HCEC 1CT (cell line): ENCODE measurements around the gene CCDC12.

Source experiments
- DNase-seq: peaks from one replicate; pipeline ENCODE4 v3.0.0-alpha.2; 2017

The CCDC12 gene

GRCh38 chr3:46935168-46935858 lies 41.2 kb downstream of the CCDC12 start:
- peak; percentile 95 for DNase-seq

GRCh38 chr3:46934498-46935167 lies 41.9 kb downstream of the CCDC12 start:
- DNase-seq = no peak

DNA sequence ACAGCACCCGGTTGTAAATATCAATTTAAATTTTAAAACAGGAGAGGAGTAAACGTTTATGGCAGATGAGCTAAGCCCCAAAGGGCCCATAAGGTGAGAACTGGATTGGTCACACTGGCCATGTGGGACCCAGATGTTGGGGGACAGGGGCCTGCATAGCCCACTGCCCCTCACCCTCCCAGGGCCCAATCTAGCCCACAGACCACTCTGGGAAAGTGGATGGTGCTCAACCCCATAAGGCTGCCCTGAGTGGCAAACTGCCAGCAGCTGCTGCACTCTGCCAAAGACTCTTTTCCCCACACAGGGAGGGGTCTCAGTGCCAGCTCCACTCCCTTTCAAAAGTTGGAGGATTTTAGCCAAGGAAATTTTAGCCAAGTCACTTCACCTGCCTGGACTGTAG lies 42.5 kb downstream of the CCDC12 start:
- no peak for DNase-seq

- DNase-seq = no peak
Observed at GRCh38 chr3:46933261-46933660, 43.3 kb downstream of the CCDC12 start.

DNA sequence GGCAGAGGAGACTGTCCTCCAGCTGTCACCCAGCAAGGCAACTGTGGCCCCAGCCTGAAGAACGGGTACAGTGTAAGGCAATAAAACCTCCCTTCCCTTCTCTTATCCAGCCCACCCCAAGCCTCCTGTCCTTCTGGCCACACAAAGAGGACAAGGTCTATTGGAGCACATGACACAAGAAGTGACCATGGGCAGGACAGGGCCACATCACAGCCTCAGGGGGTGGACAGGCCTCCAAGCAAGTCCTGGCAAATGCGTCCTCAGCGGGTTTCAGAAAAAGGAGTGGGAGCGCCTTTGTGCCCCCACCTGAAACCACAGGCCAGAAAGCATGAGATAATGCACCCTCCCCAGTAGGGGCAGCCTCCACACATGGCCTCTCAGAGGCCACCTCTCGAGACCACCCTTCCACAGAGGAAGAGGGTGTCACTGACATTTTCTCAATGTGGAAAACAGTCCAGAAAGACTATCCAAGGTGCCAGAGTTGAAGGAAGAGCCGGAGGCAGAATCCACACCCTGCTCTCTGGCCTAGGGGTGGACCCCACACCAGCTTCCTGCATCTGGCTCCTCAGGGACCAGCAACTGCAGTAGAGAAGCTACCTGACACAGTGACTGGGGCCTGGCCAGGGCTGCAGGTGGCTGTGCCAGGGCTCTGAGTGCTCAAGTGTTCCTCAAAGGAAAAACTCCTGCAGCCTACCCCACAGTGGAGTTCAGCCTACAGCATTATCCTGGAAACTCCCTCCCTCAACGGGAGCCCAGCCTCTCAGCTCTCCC lies 43.9 kb downstream of the CCDC12 start:
- no peak for DNase-seq

- DNase-seq = no peak
Observed at GRCh38 chr3:46931631-46932331, 44.8 kb downstream of the CCDC12 start.

DNA sequence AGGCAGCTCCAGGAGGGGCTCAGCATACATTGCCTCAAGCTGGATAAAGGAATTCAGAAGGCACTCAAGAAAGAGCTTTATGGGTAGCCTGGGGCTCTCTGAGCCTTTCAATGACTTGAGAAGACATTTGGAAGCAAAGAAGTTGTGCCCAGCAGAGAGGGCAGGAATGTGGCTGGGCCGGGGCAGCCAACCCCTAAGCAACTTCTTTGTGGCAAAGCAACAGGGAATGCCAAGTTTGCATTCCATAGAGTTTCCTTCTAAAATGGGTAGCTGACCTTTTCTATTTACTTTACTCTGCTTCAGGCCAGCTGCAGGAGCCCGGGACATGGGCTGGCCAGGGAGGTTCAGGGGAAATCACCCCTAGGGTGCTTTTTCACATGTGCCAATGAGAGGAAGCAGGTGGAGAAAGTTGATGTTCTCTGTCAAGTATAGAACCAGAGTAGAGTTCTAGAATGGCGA lies 45.6 kb downstream of the CCDC12 start:
- no peak for DNase-seq

DNA sequence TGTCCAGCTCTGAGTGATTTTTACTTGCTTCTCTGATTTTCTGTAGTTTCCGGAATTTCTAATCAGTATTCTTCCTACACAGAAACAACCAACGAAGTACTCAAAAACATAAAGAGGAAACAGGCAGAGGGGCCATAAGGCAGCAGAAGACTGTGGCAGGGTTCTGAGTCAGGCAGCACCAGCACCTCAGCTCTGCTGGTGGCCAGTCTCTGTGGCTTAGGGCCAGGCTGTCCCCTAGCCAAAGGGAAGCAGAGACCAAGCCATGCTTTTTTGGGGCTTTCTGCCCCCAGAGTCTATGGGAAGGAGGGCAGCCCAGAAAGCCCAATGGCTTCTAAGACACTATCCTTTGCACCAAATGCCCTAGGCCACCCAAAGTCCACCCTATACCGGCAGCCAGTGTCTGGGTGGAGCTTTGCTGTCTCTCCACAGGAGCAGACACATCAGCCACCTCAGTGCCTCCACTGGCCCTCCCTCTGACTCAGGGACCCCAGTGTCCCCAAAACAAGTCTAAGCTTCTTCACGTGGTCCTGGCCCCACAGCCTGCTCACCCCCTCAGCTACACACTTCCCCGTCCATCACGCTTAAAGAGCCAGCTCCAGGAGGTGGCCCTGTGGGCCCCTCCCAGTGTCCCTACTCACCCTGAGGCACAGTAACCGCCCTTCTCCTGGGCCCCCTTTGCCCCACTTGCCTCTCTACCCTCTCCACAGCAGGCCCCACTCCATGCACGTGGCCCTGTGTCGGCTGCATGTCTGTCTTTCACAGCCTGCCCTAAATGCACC lies 46.2 kb downstream of the CCDC12 start:
- no peak for DNase-seq

DNA sequence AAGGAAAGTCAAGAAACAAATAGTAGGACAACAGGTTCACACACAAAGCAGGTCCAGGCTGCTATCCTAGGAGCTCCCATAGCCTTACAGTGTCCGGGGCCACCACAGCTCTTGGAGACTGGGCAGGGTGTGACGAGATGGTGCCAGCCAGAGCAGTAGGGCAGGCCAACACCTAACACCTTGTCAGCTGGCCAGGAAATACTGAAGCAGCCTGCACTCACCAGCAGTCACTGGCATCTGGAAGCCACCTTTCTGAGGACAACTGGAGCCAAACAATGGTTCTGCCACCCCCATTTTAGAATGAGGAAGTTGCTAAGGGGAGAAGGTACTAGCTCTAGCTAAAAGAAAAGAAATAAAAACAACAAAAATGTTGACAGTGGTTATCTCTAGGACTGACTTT lies 47.2 kb downstream of the CCDC12 start:
- no peak for DNase-seq

GRCh38 chr3:46928282-46928681 lies 48.3 kb downstream of the CCDC12 start:
- DNase-seq = no peak

- no peak for DNase-seq
Observed at GRCh38 chr3:46927718-46928073, 48.8 kb downstream of the CCDC12 start.

DNA sequence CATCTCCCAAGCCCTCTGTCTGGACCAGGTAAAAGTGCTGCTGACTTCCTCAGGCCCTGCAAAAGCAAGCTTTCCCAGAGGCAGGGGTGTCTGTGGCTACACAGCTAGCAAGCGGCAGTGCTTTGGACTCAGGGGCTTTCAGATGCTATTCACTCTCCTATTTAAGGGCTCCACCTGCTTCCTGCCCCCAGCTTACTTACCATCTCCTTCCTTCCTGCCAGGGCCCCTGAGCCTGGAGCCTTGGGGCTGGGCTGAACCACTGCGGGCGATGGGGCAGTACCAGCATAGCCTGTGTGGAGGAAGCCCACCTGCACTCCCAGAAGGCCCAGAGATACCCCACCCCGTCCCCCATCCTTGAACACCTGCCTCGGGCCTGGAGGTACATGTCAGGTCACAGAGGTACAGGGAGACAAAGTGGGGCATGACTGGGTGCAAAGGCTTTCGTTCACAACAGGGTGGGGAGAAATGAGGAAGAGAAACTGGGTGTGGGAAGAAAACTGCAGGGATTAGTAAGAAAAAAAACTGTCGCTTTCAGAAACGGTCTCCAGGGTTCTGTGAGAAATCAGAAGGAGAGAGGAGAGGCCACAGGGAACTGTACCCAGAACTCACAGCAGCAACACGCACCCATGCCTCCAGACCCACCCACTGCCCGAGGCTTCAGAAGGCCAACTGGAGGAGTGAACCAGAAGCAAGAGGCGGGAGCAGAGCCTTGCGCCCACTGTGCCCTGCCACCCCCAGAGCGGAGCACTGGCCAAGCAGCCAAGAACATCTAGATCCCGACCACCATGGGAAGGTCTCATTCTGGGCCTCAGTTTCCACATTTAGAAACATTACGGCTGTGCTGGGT lies 49.5 kb downstream of the CCDC12 start:
- no peak for DNase-seq

- no peak for DNase-seq
Observed at GRCh38 chr3:46926447-46926846, 50.1 kb downstream of the CCDC12 start.

GRCh38 chr3:46926039-46926438 lies 50.5 kb downstream of the CCDC12 start:
- no peak for DNase-seq

DNA sequence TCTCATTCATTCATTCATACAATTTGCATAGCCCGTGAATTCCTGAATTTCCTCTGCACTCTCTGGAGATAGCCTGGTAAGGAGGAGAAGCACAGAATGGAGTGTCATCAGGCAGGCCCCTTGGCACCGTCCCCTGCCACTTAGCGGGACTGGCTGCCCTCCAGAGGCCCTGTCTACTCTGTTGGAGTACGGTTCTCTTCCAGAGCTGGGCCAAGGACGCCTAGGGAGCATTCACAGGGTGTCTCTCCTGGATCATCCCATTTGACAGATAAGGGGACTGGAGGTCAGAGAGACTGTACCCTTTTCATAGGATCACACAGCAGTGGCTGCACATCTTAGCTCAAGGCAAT lies 51.0 kb downstream of the CCDC12 start:
- DNase-seq = no peak

DNA sequence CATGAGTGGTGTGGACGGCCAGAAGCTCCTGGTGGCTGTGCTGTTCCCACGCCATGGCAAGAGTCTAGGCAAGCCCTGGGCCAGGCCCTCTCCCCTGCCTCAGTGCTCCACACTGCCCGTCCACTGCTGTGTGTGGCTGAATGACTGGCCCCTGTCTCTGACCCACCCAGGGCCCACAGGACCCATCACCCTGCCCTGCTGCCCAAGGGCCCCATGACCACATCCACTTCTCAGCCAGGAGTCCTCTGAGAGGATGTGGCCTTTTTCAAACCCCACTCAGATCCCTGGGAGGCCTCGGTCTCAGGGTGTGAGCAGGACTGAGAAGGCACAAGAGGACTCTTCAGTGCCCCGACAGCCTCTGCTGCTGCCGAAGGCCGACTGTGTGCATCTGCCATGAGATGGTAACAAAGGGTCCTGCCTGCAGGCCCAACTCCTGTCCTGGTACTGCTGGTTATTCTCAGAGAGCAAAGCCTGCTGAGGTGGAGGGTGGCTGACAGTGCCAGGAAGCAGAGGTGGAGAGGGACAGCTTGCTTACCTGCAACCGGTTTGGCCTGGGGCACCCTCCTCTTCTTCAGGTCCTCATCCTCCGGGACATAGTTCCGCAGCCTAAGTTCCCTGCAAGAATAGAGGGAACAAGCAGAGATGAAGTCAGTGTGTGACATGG lies 51.5 kb downstream of the CCDC12 start:
- DNase-seq = no peak

- no peak for DNase-seq
Observed at GRCh38 chr3:46923559-46924350, 52.8 kb downstream of the CCDC12 start.

- no peak for DNase-seq
Observed at GRCh38 chr3:46922871-46923558, 53.5 kb downstream of the CCDC12 start.

- DNase-seq = no peak
Observed at GRCh38 chr3:46922426-46922825, 54.1 kb downstream of the CCDC12 start.

- DNase-seq = no peak
Observed at GRCh38 chr3:46921871-46922271, 54.7 kb downstream of the CCDC12 start.
